ENCODE measurements around the gene SLC38A11.

SLC38A11 gene

GRCh38 chr2:164969909-164970690, 14.8 kb upstream of the SLC38A11 start:
- no peak for DNase-seq

- no peak for DNase-seq
Measured at GRCh38 chr2:164967781-164968228, 12.5 kb upstream of the SLC38A11 start.

- DNase-seq: no peak
Measured at GRCh38 chr2:164967361-164967760, 12.0 kb upstream of the SLC38A11 start.

GRCh38 chr2:164964700-164965099, 9.4 kb upstream of the SLC38A11 start:
- no peak for DNase-seq

- DNase-seq: no peak
Measured at GRCh38 chr2:164960159-164960558, 4.8 kb upstream of the SLC38A11 start.

- DNase-seq: no peak
Measured at GRCh38 chr2:164954186-164954585, 1.1 kb downstream of the SLC38A11 start.

GRCh38 chr2:164953279-164953678, 2.0 kb downstream of the SLC38A11 start:
- DNase-seq: no peak

- DNase-seq: no peak
Measured at GRCh38 chr2:164952057-164952702, 3.1 kb downstream of the SLC38A11 start.

GRCh38 chr2:164948540-164948939, 6.8 kb downstream of the SLC38A11 start:
- DNase-seq: no peak

- no peak for DNase-seq
Measured at GRCh38 chr2:164947281-164947680, 8.0 kb downstream of the SLC38A11 start.

- no peak for DNase-seq
Measured at GRCh38 chr2:164943289-164943688, 12.0 kb downstream of the SLC38A11 start.

GRCh38 chr2:164937864-164938401, 17.4 kb downstream of the SLC38A11 start:
- no peak for DNase-seq

- no peak for DNase-seq
Measured at GRCh38 chr2:164935118-164936101, 19.9 kb downstream of the SLC38A11 start.

GRCh38 chr2:164934401-164935117, 20.8 kb downstream of the SLC38A11 start:
- DNase-seq: no peak

- DNase-seq: no peak
Measured at GRCh38 chr2:164933671-164934189, 21.6 kb downstream of the SLC38A11 start.

GRCh38 chr2:164932377-164932776, 22.9 kb downstream of the SLC38A11 start:
- no peak for DNase-seq

- DNase-seq: no peak
Measured at GRCh38 chr2:164928101-164928673, 27.1 kb downstream of the SLC38A11 start.

- DNase-seq: no peak
Measured at GRCh38 chr2:164922134-164922533, 33.2 kb downstream of the SLC38A11 start.

GRCh38 chr2:164920430-164920829, 34.9 kb downstream of the SLC38A11 start:
- no peak for DNase-seq

GRCh38 chr2:164917296-164917903, 37.9 kb downstream of the SLC38A11 start:
- DNase-seq: no peak

- no peak for DNase-seq
Measured at GRCh38 chr2:164915566-164915965, 39.8 kb downstream of the SLC38A11 start.
